Thymus (tissue), 11 donors: ENCODE measurements around the gene FAM131B. TPM values are rescaled to one million over a fixed set of nuclear protein-coding genes. Genes with fewer than 3 reads are reported as not detected.

Experiments
- DNase-seq, 9 donors: peaks; one replicate each; pipeline ENCODE4 v3.0.0-alpha.2; 2013; ENCODE audit warnings: low spot score in 9 of 9, low read depth in 6 of 9, missing footprints in 1 of 9
- H3K27ac ChIP-seq, 2 donors: one replicate each; pipeline ENCODE4 v1.5.1; 2013; ENCODE audit warnings: control low read depth in 1 of 2, low read depth in 1 of 2, low read length in 1 of 2, mild to moderate bottlenecking in 1 of 2, moderate library complexity in 1 of 2
- H3K27me3 ChIP-seq, 2 donors: one replicate each; pipeline ENCODE4 v1.5.1; 2013; ENCODE audit warnings: low read length in 1 of 2; ENCODE audit not compliant: control insufficient read depth in 2 of 2, insufficient read depth in 1 of 2
- H3K36me3 ChIP-seq, 2 donors: one replicate each; pipeline ENCODE4 v1.5.1; 2013; ENCODE audit warnings: low read length in 1 of 2, mild to moderate bottlenecking in 1 of 2, moderate library complexity in 1 of 2; ENCODE audit not compliant: control insufficient read depth in 2 of 2, insufficient read depth in 2 of 2
- H3K4me1 ChIP-seq, 2 donors: one replicate each; pipeline ENCODE4 v1.5.1; 2013; ENCODE audit warnings: low read length in 2 of 2; ENCODE audit not compliant: control insufficient read depth in 2 of 2, insufficient read depth in 2 of 2
- H3K4me3 ChIP-seq, 2 donors: one replicate each; pipeline ENCODE4 v1.5.1; 2013; ENCODE audit warnings: low read length in 2 of 2, control low read depth in 1 of 2, mild to moderate bottlenecking in 1 of 2
- H3K9me3 ChIP-seq, 2 donors: one replicate each; pipeline ENCODE4 v1.5.1; 2013; ENCODE audit warnings: low read length in 1 of 2, mild to moderate bottlenecking in 1 of 2; ENCODE audit not compliant: control insufficient read depth in 2 of 2, insufficient read depth in 1 of 2
- WGBS: extraction: QIAGEN DNeasy Blood & Tissue Kit; methylation state at CpG from one replicate; pipeline ENCODE4 v1.1.7; 2013; 5-methylcytosine and 5-hydroxymethylcytosine counted together
- polyA plus RNA-seq: library from polyadenylated mRNA; stranded (reverse); fragments of 200-250 nt; gene quantifications from one replicate; pipeline ENCODE4 v1.2.3, GENCODE V29; 2013
- total RNA-seq: library from RNA; stranded (reverse); fragments of 120-200 nt; gene quantifications from one replicate; pipeline ENCODE4 v1.2.4, GENCODE V29; 2013
- donor health status: healthy.

Gene FAM131B
- total and polyA plus RNA-seq, 2 donors, result 0.47 to 0.68 TPM

DNA sequence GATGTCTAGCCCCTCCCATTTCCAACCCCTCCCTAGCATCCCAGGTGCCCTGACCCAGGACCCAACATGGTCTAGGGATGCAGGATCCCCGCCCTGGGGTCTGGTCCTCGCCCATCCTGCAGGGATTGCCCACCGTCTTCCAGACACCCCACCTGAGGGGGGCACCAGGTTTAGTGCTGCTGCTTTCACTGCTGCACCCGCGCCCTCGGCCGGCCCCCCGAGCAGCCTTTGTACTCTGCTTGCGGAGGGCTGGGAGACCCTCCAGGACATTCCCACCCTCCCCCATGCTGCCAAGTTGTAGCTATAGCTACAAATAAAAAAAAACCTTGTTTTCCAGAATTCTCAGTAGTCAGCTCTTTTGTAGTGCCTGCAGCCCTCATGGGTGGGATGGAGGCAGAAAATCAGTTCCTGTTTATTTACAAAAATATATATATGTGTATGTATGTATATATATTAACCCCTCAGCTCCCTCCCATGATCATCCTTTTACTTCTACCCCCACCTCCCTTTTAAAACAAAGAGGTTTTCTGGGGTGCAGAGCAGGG, 28.3 kb upstream of the FAM131B start:
- no peaks in the 10 kb centered on the region for H3K9me3 ChIP-seq
- H3K27me3 ChIP-seq, result no peaks in the 10 kb centered on the region
- no peak overlapping the region for H3K4me3 ChIP-seq
- no peak overlapping the region for H3K27ac ChIP-seq
- peaks cover 16 to 75% of the 10 kb centered on the region in 2 donors for H3K36me3 ChIP-seq
- DNase-seq, result no peak
- 91% methylated on average over 9 of the region's 9 CpGs for WGBS
- H3K4me1 ChIP-seq, result peaks cover 3 to 18% of the 10 kb centered on the region in 2 donors

DNA sequence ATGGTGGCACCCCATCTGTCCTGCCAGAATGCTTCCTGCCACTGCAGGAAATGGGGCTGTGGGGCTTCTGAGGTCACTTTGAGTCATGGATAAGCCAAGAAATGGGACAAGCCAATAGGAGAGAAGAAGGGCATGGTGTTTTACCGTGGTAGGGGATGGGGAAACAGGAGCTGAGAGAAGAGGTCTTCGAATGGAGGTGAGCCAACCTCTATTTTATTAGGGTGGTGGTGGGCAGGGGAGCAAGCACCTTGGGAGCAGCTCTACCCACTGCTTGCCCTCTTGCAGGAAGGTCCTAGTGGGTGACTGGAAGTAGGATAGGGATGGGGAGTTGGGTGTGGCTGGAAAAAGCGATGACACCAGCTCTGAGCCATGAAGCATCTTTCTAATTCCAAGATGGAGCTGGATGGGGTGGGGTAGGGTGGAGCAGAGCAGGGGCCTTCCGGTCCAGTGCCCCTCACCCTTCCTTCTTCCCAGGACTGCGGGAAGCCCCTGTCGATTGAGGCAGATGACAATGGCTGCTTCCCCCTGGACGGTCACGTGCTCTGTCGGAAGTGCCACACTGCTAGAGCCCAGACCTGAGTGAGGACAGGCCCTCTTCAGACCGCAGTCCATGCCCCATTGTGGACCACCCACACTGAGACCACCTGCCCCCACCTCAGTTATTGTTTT, 27.7 kb upstream of the FAM131B start:
- WGBS, result 95% methylated on average over 10 of the region's 10 CpGs
- no peak for DNase-seq
- H3K36me3 ChIP-seq, result peaks cover 16 to 69% of the 10 kb centered on the region in 2 donors
- H3K9me3 ChIP-seq, result no peaks in the 10 kb centered on the region
- H3K27ac ChIP-seq, result no peak overlapping the region
- no peaks in the 10 kb centered on the region for H3K27me3 ChIP-seq
- H3K4me3 ChIP-seq, result no peak overlapping the region
- H3K4me1 ChIP-seq, result peaks cover 7 to 24% of the 10 kb centered on the region in 2 donors

DNA sequence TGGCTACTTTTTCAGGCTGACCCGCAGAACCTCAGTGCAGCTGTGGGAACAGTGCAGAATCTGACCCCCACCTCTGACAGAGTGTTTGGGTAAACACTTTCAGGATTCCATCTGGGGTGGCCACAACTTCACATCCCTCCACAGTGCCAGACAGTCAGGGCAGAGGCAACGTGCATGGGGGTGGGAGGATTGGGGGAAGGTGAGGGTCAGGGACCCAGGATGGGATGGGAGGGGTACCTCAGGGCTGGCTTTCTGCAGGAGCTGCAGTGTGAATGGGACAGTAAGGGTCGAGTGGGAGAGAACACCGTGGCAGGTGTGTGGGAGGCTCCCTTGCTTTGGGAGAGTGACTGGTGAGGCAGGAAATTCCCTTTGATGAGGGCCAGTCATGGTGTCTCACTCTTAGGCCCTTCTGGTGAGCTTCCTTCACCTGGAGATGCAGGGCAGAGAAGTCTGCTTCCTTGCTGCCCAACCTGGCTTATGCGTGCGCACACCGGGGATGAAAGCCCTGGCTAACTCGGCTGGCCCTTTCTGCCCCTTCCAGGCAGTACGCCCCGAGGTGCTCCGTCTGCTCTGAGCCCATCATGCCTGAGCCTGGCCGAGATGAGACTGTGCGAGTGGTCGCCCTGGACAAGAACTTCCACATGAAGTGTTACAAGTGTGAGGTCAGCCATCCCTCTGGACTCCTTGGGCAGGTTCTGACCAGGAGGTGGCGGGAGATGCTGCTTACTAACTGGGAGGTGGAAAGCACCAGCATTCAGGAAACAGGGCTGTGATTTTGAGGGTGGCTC, 27.0 kb upstream of the FAM131B start:
- Histone ChIP-seq H3K36me3 (peaks cover 16 to 62% of the 10 kb centered on the region in 2 donors), H3K4me1 (peaks cover 7 to 30% of the 10 kb centered on the region in 2 donors), H3K9me3 (no peaks in the 10 kb centered on the region), H3K27ac (no peak overlapping the region), H3K27me3 (no peaks in the 10 kb centered on the region), H3K4me3 (no peak overlapping the region)
- 96% methylated on average over 15 of the region's 15 CpGs for WGBS
- DNase-seq, result no peak

DNA sequence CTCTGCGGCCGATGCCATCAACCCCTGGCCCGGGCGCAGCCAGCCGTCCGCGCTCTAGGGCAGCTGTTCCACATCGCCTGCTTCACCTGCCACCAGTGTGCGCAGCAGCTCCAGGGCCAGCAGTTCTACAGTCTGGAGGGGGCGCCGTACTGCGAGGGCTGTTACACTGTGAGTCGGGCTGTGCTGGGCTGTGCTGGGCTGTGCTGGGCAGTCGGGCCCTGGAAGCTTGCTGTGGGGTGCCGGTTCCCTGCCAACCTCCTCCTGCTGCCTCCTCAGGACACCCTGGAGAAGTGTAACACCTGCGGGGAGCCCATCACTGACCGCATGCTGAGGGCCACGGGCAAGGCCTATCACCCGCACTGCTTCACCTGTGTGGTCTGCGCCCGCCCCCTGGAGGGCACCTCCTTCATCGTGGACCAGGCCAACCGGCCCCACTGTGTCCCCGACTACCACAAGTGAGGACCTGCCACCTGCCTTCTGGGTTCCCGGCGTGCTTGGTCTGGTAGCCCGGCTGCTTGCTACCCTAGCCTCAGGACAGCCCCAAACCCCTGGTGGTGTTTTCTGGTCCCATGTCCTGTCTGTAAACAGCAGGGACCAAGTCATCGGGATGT, 26.1 kb upstream of the FAM131B start:
- WGBS, result 96% methylated on average over 28 of the region's 28 CpGs
- peaks cover 7 to 33% of the 10 kb centered on the region in 2 donors for H3K4me1 ChIP-seq
- no peaks in the 10 kb centered on the region for H3K27me3 ChIP-seq
- H3K27ac ChIP-seq, result no peak overlapping the region
- H3K36me3 ChIP-seq, result peaks cover 16 to 60% of the 10 kb centered on the region in 2 donors
- DNase-seq, result no peak
- no peaks in the 10 kb centered on the region for H3K9me3 ChIP-seq
- H3K4me3 ChIP-seq, result no peak overlapping the region

DNA sequence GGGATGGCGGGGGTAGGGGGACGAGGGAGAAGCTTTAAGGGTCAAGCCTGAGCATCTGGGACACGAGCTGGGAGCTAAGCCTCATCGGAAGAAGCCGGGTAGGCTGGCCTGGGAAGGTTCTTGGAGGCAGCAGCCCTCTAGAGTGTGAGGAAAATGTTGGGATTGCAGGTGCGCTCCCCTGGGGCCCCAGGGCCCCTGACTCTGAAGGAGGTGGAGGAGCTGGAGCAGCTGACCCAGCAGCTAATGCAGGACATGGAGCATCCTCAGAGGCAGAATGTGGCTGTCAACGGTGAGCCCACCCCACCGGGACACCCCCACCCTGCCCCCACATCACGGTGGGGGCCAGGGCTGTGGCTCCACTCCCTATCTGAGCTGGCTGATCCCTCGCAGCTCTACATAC, 25.5 kb upstream of the FAM131B start:
- WGBS, result 94% methylated on average over 10 of the region's 10 CpGs
- peaks cover 7 to 38% of the 10 kb centered on the region in 2 donors for H3K4me1 ChIP-seq
- peaks cover 0 to 5% of the 10 kb centered on the region in 2 donors for H3K27me3 ChIP-seq
- no peak overlapping the region for H3K4me3 ChIP-seq
- H3K36me3 ChIP-seq, result peaks cover 16 to 56% of the 10 kb centered on the region in 2 donors
- no peak for DNase-seq
- H3K9me3 ChIP-seq, result no peaks in the 10 kb centered on the region
- H3K27ac ChIP-seq, result no peak overlapping the region

DNA sequence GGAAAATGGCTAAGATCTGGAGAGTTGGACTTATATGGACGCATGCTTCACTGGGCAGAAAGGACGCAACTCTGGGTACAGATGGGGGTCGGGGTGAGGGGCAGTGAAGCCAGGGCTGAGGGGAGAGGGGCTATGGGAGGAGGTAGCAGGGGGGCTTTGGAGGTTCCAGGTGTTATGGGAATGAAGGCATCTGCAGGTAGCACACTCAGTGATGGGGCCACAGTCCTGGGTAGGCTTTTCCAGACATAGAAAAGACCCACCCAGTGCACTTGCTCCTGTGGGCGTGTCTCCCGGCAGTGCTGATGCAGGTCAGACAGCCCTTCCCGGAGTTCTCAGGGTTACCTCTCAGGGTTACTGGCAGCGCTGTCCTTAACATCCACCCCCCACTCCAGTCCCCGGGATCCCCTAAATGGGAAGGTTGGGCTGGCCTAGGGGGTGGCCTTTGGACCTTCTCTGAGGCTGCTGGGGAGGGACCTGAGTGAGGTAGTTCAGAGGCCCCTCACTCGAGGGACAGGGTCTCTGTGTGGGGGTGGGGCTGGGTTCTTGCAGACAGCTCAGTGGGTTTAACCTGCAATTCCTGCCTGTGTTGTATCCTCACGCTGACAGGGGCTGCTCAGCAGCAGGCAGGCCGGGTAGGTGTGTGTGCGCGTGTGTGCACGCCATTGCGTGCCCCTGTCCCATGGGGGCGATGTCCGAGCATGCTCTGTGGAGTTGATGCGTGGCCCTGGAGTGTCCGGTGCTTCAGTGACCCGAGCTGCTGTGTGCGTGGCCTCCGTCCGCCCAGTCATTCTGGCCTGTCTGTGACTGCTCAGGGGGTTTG, 24.9 kb upstream of the FAM131B start:
- Histone ChIP-seq H3K9me3 (no peaks in the 10 kb centered on the region), H3K36me3 (peaks cover 16 to 52% of the 10 kb centered on the region in 2 donors), H3K27ac (no peak overlapping the region), H3K4me1 (peaks cover 7 to 45% of the 10 kb centered on the region in 2 donors), H3K4me3 (no peak overlapping the region), H3K27me3 (peaks cover 0 to 12% of the 10 kb centered on the region in 2 donors)
- no peak for DNase-seq
- WGBS, result 98% methylated on average over 23 of the region's 23 CpGs

DNA sequence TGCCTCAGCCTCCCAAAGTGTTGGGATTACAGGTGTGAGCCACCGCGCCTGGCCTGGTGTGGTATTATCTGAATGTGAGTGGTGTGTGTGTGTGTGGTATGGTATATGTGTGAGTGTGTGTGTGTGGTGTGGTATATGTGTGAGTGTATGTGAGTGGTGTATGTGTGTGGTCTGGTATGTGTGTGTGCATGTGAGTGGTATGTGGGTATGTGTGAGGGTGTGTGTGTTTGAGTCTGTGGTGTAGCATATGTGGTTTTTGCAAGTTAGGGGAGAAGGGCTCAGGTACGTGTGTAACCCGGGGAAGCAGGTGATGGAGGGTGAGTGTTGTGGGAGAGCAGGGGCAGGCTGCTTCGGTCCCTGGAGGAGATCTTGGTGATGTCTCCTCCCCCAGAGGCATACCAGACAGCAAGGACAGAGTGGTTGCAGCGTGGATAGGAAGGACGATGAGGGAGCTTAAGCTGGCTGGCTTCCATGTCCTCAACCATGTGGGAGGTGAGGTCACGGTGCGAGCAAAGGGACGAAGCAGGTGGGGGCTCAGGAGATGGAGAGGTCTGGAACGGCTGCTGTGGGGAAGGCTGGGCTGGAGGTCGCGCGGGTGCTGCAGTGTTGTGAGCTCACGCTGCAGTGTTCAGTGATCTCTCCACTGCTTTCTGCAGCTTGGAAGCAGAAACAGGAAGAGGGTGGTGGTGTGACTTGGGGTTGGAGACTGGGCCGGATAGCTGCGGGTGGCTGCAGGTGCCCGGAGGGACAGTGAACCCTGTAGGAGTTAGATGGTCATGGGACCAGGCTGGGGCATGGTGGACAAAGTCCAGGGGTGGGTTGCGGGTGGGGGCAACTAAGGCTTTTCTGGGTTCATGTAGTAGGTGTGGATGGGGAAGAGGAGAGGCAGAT, 23.6 kb upstream of the FAM131B start:
- H3K36me3 ChIP-seq, result peaks cover 16 to 40% of the 10 kb centered on the region in 2 donors
- H3K27ac ChIP-seq, result peak overlapping the region; percentile 60 to 64
- no peaks in the 10 kb centered on the region for H3K9me3 ChIP-seq
- peaks cover 7 to 52% of the 10 kb centered on the region in 2 donors for H3K4me1 ChIP-seq
- WGBS, result 15% methylated on average over 19 of the region's 19 CpGs
- DNase-seq, result peak in 2 of 9 donors; percentile 64 to 70
- H3K4me3 ChIP-seq, result peak overlapping the region in 1 of 2 donors; percentile 4
- H3K27me3 ChIP-seq, result peaks cover 10 to 23% of the 10 kb centered on the region in 2 donors
